Amniotic stem cell (primary cell): Measurements from ENCODE around the gene GINM1.

Experiments
- DNase-seq: peaks from one replicate; lab custom pipeline; 2025; lab: John Stamatoyannopoulos, UW

Gene GINM1

DNA sequence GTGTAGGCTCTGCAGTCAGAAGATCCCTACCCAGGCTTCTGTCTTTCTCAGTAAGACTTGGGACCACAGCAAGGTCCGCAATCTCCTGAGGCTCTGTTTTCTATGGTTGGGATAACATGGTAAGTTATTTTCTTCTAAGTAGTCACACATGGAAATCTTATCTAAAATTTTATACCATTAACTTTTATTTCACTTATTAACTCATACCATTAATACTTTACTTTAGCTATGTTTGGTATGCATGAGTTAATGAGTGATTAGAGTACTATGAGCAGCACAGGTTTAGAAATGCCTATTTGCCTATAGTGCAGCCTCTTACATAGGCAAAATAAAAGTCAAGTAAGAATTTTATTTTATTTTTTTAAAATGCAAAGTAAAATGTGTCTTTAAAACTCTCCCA is 27.2 kb downstream of the GINM1 start:
- DNase-seq: no peak

DNA sequence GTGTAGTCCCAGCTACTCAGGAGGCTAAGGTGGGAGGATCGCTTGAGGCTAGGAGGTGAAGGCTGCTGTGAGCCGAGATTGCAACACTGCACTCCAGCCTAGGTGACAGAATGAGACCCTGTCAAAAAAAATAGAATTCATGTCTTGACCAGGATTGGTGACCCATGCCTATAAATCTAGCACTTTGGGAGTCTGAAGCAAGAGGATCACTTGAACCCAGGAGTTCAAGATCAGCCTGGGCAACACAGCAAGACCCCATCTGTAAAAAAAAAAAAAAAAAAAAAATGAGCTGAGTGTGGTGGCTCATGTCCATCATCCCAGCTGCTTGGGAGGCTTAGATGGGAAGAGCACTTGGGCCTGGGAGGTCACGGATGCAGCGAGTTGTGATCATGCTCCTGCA is 34.3 kb downstream of the GINM1 start:
- DNase-seq: no peak

DNA sequence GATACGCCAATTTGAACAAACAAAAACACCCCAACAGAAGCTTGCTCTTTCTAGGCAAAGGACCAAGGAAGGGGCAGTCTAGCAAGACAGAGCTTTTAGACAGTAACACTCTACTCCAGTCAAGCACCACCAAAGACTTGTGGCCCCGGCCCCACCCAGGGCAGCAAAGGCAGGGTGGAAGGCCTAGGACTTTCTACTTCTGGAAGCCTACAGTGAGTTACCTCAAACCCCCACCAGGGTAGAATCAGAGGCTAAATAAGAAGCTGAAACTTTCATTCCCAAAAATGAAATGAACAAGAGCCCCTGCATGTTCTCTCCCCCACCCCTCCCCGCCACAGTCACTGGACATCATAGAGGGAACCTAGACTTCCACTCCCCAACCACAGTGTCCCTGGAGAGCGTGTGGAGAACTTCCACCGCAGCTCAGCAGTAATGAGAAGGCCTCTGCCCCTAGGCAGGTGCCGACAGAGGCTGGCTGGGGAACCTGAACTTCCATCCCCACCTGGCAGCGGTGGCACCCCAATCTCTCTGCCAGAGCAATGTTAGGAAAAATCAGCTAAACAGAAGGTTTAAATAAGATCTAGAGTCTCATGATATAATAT is 42.3 kb downstream of the GINM1 start:
- DNase-seq: no peak

DNA sequence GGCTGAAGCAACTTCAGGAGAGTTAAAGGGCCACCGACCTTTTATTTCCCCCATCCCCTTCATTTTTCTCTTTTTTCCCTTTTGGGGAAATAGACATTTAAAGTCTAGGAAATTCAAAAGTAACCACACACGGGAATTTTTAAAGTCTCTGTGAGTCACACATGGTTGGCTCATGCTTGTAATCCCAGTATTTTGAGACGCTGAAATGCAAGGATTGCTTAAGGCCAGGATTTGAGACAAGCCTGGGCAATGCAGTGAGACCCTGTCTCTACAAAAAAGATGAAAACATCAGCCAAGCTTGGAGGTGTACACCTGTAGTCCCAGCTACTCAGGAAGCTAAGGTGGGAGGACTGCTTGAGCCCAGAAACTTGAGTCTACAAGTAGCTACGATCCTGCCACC is 48.2 kb downstream of the GINM1 start:
- no peak for DNase-seq

DNA sequence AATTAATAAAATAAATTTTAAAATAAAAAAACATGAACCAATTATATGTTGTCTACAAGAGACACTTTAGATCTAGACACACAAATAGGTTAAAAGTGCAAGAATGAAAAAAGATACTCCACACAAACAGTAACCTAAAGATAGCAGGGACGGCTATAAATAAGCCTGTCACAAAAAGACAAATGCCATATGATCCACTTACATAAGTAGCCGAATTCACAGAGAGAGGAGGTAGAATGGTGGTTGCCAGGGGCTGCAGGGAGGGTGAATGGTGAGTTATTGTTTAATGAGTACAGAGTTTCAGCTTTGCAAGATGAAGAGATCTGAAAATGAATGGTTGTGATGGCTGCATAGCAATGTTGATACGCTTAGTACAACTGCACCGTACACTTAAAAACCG is 49.6 kb downstream of the GINM1 start:
- no peak for DNase-seq

DNA sequence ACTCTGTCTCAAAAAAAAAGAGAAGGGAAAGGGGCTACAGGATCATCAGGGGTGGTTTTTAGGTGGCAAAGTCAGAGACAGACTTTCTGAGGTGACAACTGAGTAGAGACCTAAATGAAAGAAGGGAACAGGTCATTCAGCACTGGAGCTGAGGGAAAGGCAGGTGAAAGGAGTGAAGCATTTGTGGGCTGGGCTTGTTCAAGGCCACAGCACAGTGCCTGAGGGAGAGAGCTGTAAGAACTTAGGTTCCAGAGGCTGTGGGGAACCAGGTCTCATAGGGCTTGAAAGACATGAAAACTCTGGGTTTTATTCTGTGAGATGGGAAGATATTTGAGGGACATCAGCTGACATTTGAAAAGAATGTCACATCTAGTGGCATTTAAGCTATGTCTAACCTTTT is 61.5 kb downstream of the GINM1 start:
- DNase-seq: no peak

DNA sequence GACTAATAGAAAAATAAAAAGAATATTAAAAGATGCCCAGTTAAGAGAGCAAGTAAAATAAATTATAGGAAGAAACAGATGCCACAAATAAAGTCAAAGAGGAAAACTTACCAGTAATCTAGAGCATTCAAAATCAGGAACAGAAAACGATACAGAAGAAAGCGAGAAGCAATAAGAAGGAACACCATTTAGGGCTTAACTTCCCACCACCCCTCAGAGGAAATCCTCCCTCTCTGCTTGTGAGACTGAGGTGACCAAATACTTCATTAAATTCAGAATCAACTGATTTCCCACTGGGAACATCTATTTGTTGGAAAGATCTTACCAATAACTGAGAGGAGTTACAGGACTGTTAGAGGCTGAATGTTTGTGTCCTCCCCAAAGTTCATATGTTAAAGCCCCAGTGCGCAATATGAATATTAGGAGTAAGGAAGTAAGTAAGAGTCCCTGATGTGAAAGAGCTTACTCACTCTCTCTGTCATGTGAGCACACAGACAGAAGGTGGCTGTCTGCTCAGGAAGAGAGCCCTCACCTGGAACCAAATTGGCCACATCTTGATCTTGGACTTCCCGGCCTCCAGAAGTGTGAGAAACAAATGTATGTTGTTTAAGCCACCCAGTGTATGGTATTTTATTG is 62.8 kb downstream of the GINM1 start:
- DNase-seq: no peak

DNA sequence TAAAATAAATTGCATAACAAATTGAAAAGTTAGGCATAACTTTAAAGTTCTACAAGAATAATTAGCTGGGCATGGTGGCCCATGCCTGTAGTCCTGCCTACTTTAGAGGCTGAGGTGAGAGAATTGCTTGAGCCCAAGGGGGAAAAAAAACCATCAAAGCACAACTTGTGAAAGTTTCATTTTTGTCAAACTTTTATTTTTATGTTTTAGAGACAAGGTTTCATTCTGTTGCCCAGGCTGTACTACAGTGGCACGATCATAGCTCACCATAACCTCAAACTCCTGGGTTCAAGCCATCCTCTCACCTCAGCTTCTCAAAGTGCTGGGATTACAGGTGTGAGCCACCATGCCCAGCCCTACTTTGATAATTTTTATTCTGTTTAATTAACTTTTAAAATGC is 68.1 kb downstream of the GINM1 start:
- DNase-seq: no peak

DNA sequence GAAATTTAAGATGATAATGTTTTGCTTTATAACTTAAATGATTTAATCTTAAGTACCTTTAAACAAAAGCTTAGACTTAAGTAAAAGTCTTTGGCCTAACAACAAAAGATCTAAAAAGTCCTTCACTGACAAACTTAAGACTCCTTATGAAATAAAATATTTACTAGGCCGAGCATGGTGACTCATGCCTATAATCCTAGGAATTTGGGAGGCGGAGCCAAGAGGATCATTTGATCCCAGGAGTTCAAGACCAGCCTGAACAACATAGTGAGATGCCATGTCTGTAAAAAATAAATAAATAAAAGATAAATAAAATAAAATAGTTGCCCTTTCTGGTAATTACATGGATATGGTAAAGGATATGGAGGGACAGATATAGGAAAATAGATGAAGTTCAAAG is 69.9 kb downstream of the GINM1 start:
- no peak for DNase-seq
